HCT116 (cell line): ENCODE results near the gene HAGH. TPM values are rescaled to one million over a fixed set of nuclear protein-coding genes. Genes with fewer than 3 reads are reported as not detected.

ENCODE experiments used
- ATAC-seq: fragments of 200-7000 bp; cut with Tn5 transposase; 2 replicates; pipeline ENCODE4 v1.9.1; 2020; ENCODE audit warnings: mild to moderate bottlenecking, moderate library complexity
- BruUV-seq: library from RNA; stranded (reverse); fragments of 400-500 nt; replicated peaks from 2 replicates; lab custom pipeline; 2021; lab: Mats Ljungman, UMichigan
- CTCF ChIA-PET: fragments of 300-600 bp; sonication (Branson Sonifier 250); formaldehyde crosslinking; loops from one replicate; lab custom pipeline; 2021; ENCODE audit warnings: antibody characterized with exemption; lab: Charles Lee
- POLR2A ChIA-PET: fragments of 300-600, 350-600 bp; sonication (Branson Sonifier 250); formaldehyde crosslinking; loops from one replicate; lab custom pipeline; 2021; ENCODE audit warnings: antibody characterized with exemption; lab: Charles Lee
- RAD21 ChIA-PET, 2 experiments: fragments of 300-600 bp; sonication (Branson Sonifier 250); formaldehyde crosslinking; loops; one replicate each; lab custom pipeline; 2023; ENCODE audit warnings: low total read pairs in 2 of 2; ENCODE audit not compliant: uncharacterized antibody in 2 of 2, unreplicated experiment in 2 of 2, low non-redundant PET in 1 of 2; lab: Charles Lee
- DNase-seq: peaks from one replicate; pipeline ENCODE4 v3.0.0-alpha.2; 2010; ENCODE audit warnings: low read depth, low spot score
- H2AFZ ChIP-seq: fragments of 200-600 bp; shearing (Covaris generic), sonication (generic); 2 replicates; pipeline ENCODE4 v1.6.1; 2017; ENCODE audit warnings: low read depth, mixed run types, mixed read lengths, antibody characterized with exemption, low read length; ENCODE audit not compliant: poor library complexity, severe bottlenecking
- H3K27ac ChIP-seq: 2 replicates; pipeline ENCODE4 v1.5.1; 2012; ENCODE audit warnings: low read depth, low read length
- H3K27me3 ChIP-seq: fragments of 200-600 bp; sonication (generic); 2 replicates; pipeline ENCODE4 v1.6.1; 2016; ENCODE audit warnings: mixed run types, low read length, mixed read lengths; ENCODE audit not compliant: insufficient read depth
- H3K36me3 ChIP-seq, 2 experiments: fragments of 200-500 bp in 1 of 2; fragments of 200-600 bp in 1 of 2; sonication (Bioruptor generic) in 1 of 2; sonication (generic) in 1 of 2; 2 replicates each; pipeline versions ENCODE4 v1.5.1 to v1.6.1; 2014 to 2016; ENCODE audit warnings: low read length in 2 of 2, inconsistent platforms in 1 of 2, mixed read lengths in 1 of 2, mixed run types in 1 of 2; ENCODE audit not compliant: insufficient read depth in 2 of 2, control insufficient read depth in 1 of 2
- H3K4me1 ChIP-seq, 2 experiments: fragments of 200-600 bp in 1 of 2; sonication (generic) in 1 of 2; 2 replicates each; pipeline versions ENCODE4 v1.5.1 to v1.6.1; 2012 to 2017; ENCODE audit warnings: low read length in 2 of 2, inconsistent platforms in 1 of 2, mild to moderate bottlenecking in 1 of 2, mixed read lengths in 1 of 2, mixed run types in 1 of 2, moderate library complexity in 1 of 2; ENCODE audit not compliant: insufficient read depth in 2 of 2, control insufficient read depth in 1 of 2
- H3K4me2 ChIP-seq: fragments of 200-600 bp; sonication (generic); 2 replicates; pipeline ENCODE4 v1.6.1; 2017; ENCODE audit warnings: mixed run types, low read length, mixed read lengths
- H3K4me3 ChIP-seq, 2 experiments: fragments of 200-600 bp in 1 of 2; sonication (generic) in 1 of 2; replicated peaks in 1 of 2; 2 replicates each; pipeline ENCODE4 v1.5.1; 2011 to 2016; ENCODE audit warnings: low read length in 2 of 2, control low read depth in 1 of 2, low read depth in 1 of 2, mild to moderate bottlenecking in 1 of 2, mixed read lengths in 1 of 2, mixed run types in 1 of 2
- H3K79me2 ChIP-seq: fragments of 200-600 bp; sonication (generic); 2 replicates; pipeline ENCODE4 v1.6.1; 2017; ENCODE audit warnings: mild to moderate bottlenecking, mixed run types, low read length, moderate library complexity, mixed read lengths; ENCODE audit not compliant: insufficient read depth
- H3K9ac ChIP-seq: fragments of 200-600 bp; sonication (generic); 2 replicates; pipeline ENCODE4 v1.6.1; 2016; ENCODE audit warnings: low read length, mixed read lengths
- H3K9me2 ChIP-seq: fragments of 200-600 bp; sonication (generic), shearing (Covaris generic); 2 replicates; pipeline ENCODE4 v1.6.1; 2017; ENCODE audit warnings: mixed run types, mild to moderate bottlenecking, moderate library complexity; ENCODE audit not compliant: insufficient read depth
- H3K9me3 ChIP-seq, 2 experiments: fragments of 200-500 bp in 1 of 2; fragments of 200-600 bp in 1 of 2; sonication (Bioruptor generic) in 1 of 2; sonication (generic) in 1 of 2; 2 replicates each; pipeline ENCODE4 v1.6.1; 2014 to 2017; ENCODE audit warnings: low read length in 2 of 2, mixed read lengths in 2 of 2, inconsistent platforms in 1 of 2, low read depth in 1 of 2, mild to moderate bottlenecking in 1 of 2, mixed run types in 1 of 2, moderate library complexity in 1 of 2; ENCODE audit not compliant: control insufficient read depth in 1 of 2, insufficient read depth in 1 of 2
- H4K20me1 ChIP-seq: fragments of 200-600 bp; sonication (generic), shearing (Covaris generic); 2 replicates; pipeline ENCODE4 v1.6.1; 2017; ENCODE audit warnings: mixed run types, mild to moderate bottlenecking, moderate library complexity; ENCODE audit not compliant: insufficient read depth
- CBX3 ChIP-seq: IDR thresholded peaks from 2 replicates; pipeline ENCODE4 v1.6.1; 2012; ENCODE audit warnings: low read depth
- EGR1 ChIP-seq: IDR thresholded peaks from 2 replicates; pipeline ENCODE4 v1.6.1; 2012; ENCODE audit warnings: low read depth
- ELF1 ChIP-seq: IDR thresholded peaks from 2 replicates; pipeline ENCODE4 v1.6.1; 2012; ENCODE audit warnings: low read depth, borderline replicate concordance
- EZH2 ChIP-seq: fragments of 200-600 bp; sonication (generic); IDR thresholded peaks from 2 replicates; pipeline ENCODE4 v1.6.1; 2017; ENCODE audit warnings: antibody characterized with exemption, mixed run types
- FOSL1 ChIP-seq: IDR thresholded peaks from 2 replicates; pipeline ENCODE4 v1.6.1; 2012; ENCODE audit warnings: low read depth
- JUND ChIP-seq: IDR thresholded peaks from 2 replicates; pipeline ENCODE4 v1.6.1; 2012
- MAX ChIP-seq: IDR thresholded peaks from 2 replicates; pipeline ENCODE4 v1.6.1; 2012
- POLR2A ChIP-seq: IDR thresholded peaks from 2 replicates; pipeline ENCODE4 v1.7.0; 2011; ENCODE audit warnings: borderline replicate concordance; ENCODE audit not compliant: insufficient read depth, insufficient read length; ENCODE audit errors: extremely low read depth
- POLR2AphosphoS5 ChIP-seq: IDR thresholded peaks from 2 replicates; pipeline ENCODE4 v1.6.1; 2011; ENCODE audit warnings: mild to moderate bottlenecking, low read depth, low read length, moderate library complexity
- RAD21 ChIP-seq: IDR thresholded peaks from 2 replicates; pipeline ENCODE4 v1.6.1; 2012; ENCODE audit warnings: low read depth, mild to moderate bottlenecking
- SIN3A ChIP-seq: IDR thresholded peaks from 2 replicates; pipeline ENCODE4 v1.6.1; 2012; ENCODE audit warnings: low read depth
- SP1 ChIP-seq: IDR thresholded peaks from 2 replicates; pipeline ENCODE4 v1.6.1; 2012; ENCODE audit warnings: low read depth
- SRF ChIP-seq: IDR thresholded peaks from 2 replicates; pipeline ENCODE4 v1.6.1; 2012; ENCODE audit warnings: low read depth
- TCF7L2 ChIP-seq: IDR thresholded peaks from 2 replicates; pipeline ENCODE4 v1.7.0; 2011; ENCODE audit warnings: borderline replicate concordance, inconsistent platforms; ENCODE audit not compliant: insufficient read depth, insufficient read length; ENCODE audit errors: extremely low read depth
- YY1 ChIP-seq: IDR thresholded peaks from 2 replicates; pipeline ENCODE4 v1.6.1; 2011; ENCODE audit warnings: low read length, low read depth, moderate library complexity, mild to moderate bottlenecking; ENCODE audit not compliant: insufficient replicate concordance; ENCODE audit errors: extremely low read depth
- ZBTB33 ChIP-seq: IDR thresholded peaks from 2 replicates; pipeline ENCODE4 v1.6.1; 2011; ENCODE audit warnings: mild to moderate bottlenecking, low read length, moderate library complexity; ENCODE audit not compliant: insufficient replicate concordance; ENCODE audit errors: extremely low read depth
- ZFX ChIP-seq: fragments of 450-650 bp; IDR thresholded peaks from 2 replicates; pipeline ENCODE4 v1.6.1; 2017
- intact Hi-C: fragments of 100-400 bp; cut with micrococcal nuclease; formaldehyde crosslinking; loops from 2 replicates; pipeline ENCODE4 v1.10.0; 2022
- total RNA-seq: library from RNA; stranded (reverse); gene quantifications from one replicate; pipeline ENCODE4 v1.2.1, GENCODE V29; 2021; ENCODE audit not compliant: unreplicated experiment
- TF ChIP-seq, protein P1 (sequence below), 3 experiments: fragments of 200-600 bp in 1 of 3; sonication (generic) in 1 of 3; IDR thresholded peaks in 2 of 3; conservative IDR thresholded peaks in 1 of 3; 2 replicates each; pipeline ENCODE4 v1.5.1; 2012 to 2017; ENCODE audit warnings: low read depth in 2 of 3, low read length in 2 of 3, antibody characterized with exemption in 1 of 3, borderline replicate concordance in 1 of 3, control low read depth in 1 of 3, mild to moderate bottlenecking in 1 of 3, mixed read lengths in 1 of 3, mixed run types in 1 of 3, moderate library complexity in 1 of 3; ENCODE audit not compliant: insufficient read depth in 1 of 3

The HAGH gene
- total RNA-seq, 1 experiment from 2014 or later, result 39.1 TPM

DNA sequence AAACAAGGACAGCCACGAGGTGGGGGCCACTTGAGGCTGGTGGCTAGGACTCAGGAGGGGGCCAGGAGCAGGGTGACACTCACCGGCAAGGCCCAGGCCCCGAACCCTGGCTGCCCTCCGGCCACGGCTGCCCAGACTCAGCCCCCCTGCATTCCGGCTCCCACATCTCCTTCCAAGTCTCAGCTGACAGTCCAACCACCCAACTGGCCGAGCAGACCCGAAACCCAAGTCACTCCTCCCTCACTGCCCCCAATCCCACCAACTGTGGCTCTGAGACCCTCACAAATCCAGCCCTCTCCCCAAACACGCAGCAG is 9.4 kb downstream of the HAGH start (continued):
- no peak for TF ChIP-seq ELF1
- TF ChIP-seq YY1, result no peak
- no peak for TF ChIP-seq EGR1
- no peak for TF ChIP-seq FOSL1
- TF ChIP-seq EZH2, result no peak
- TF ChIP-seq SRF, result no peak
- TF ChIP-seq POLR2AphosphoS5, result no peak
- TF ChIP-seq TCF7L2, result no peak
- no peak for TF ChIP-seq SP1

DNA sequence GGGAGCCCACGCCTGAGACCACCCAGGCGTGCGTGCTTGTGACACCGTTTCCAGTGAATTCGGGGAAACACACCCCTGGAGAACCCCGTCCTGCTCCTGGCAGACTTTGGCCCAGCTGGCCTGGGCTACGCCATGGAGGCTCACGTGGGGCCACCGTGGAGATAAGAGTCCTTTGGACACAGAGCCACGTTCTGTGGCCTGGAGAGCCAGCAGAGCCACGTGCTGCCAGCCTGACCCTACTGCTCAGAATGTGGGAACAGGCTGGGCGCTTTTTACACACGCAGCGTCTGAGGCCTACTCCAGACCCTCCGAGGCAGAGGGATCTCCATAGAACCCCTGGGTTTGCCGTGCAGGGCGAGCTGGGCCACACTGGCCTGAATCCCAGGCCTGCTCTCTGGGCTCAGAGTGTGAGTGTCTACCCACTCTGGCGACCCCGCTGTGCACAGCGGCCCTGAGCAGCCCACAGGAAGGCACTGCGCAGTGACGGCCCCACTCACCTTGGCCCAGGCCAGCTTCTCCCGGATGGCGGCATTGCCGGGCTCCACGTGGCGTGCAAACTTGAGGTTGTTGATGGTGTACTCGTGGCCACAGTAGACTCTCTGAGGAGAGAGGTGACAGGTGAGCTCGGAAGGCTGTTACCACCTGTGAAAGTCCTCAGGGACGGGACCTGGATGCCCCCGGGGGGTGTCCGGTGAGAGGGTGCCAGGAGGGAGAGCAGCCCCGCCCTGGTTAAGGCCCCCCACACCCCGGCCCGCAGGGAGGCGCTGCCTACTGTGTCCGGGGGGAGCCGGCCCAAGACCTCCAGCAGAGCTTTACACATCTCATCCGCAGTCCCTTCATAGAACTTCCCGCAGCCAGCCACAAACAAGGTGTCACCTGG is 10.0 kb downstream of the HAGH start:
- CTCF ChIA-PET, result no interaction called here
- H3K27me3 ChIP-seq, result no peaks in the 10 kb centered on the region
- 0 out of 4 replicates have a peak, but pooled peaks cover 2 to 5% of the 10 kb centered on the region in 2 experiments for H3K36me3 ChIP-seq
- H4K20me1 ChIP-seq, result no peaks in the 10 kb centered on the region
- H3K9ac ChIP-seq, result no peak overlapping the region
- ATAC-seq (no peak), DNase-seq (no peak)
- H2AFZ ChIP-seq, result no peak overlapping the region
- RAD21 ChIA-PET, result no interaction called here
- BruUV-seq, result no TSS peak
- POLR2A ChIA-PET, result no interaction called here
- no peak for TF ChIP-seq ELF1
- TF ChIP-seq SIN3A, result no peak
- no peak for TF ChIP-seq SP1
- no peak for TF ChIP-seq ZBTB33
- no peak for TF ChIP-seq RAD21
- no peak for TF ChIP-seq CBX3
- TF ChIP-seq JUND, result no peak
- no peak for TF ChIP-seq POLR2A
- TF ChIP-seq, protein P1, sequence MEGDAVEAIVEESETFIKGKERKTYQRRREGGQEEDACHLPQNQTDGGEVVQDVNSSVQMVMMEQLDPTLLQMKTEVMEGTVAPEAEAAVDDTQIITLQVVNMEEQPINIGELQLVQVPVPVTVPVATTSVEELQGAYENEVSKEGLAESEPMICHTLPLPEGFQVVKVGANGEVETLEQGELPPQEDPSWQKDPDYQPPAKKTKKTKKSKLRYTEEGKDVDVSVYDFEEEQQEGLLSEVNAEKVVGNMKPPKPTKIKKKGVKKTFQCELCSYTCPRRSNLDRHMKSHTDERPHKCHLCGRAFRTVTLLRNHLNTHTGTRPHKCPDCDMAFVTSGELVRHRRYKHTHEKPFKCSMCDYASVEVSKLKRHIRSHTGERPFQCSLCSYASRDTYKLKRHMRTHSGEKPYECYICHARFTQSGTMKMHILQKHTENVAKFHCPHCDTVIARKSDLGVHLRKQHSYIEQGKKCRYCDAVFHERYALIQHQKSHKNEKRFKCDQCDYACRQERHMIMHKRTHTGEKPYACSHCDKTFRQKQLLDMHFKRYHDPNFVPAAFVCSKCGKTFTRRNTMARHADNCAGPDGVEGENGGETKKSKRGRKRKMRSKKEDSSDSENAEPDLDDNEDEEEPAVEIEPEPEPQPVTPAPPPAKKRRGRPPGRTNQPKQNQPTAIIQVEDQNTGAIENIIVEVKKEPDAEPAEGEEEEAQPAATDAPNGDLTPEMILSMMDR (IDR thresholded peaks at IDR 0.05 in 2 of 3, conservative IDR thresholded peaks at IDR 0.05 in 1 of 3; ENCODE audit: borderline replicate concordance in 1 of 3, insufficient read depth in 1 of 3, low read depth in 2 of 3, low read length in 2 of 3), result no peak
- TF ChIP-seq YY1, result no peak
- TF ChIP-seq FOSL1, result no peak
- no peak for TF ChIP-seq MAX
- no peak for TF ChIP-seq ZFX
- TF ChIP-seq EGR1, result no peak
- H3K4me1 ChIP-seq, result peaks cover 6 to 10% of the 10 kb centered on the region in 2 experiments; a peak in 3 of 4 replicates
- no peaks in the 10 kb centered on the region for H3K79me2 ChIP-seq
- H3K9me3 ChIP-seq, result no peaks in the 10 kb centered on the region
- intact Hi-C loops, result no loop called here
- no peak overlapping the region for H3K4me3 ChIP-seq
- H3K9me2 ChIP-seq, result no peaks in the 10 kb centered on the region
- H3K4me2 ChIP-seq, result no peak overlapping the region
- no peak overlapping the region for H3K27ac ChIP-seq
